ENCODE measurements around the gene DENND1C. TPM values are rescaled to one million over a fixed set of nuclear protein-coding genes. Genes with fewer than 3 reads are reported as not detected.

DENND1C gene
- total and polyA plus RNA-seq, 7 donors = 0.17 to 0.93 (median 0.27) TPM

DNA sequence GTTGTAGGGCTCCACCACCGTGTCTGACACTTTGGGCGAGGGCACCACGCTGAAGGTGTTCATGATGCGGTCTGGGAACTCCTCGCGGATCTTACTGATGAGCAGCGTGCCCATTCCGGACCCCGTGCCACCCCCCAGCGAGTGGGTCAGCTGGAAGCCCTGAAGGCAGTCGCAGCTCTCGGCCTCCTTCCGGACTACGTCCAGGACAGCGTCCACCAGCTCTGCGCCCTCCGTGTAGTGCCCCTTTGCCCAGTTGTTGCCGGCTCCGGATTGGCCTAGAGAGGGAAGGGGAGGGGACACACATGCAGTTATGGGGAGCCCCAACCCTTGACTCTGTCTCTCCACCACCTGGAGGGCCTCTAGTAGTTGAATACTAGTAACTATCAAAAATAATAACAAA is 14.4 kb upstream of the DENND1C start:
- no peak overlapping the region for H3K4me3 ChIP-seq
- no peaks in the 10 kb centered on the region for H3K4me1 ChIP-seq
- no peak overlapping the region for H3K27ac ChIP-seq
- 92 to 95% (median 92%) methylated on average over 18 to 19 of the region's 19 CpGs for WGBS, 3 donors
- intact Hi-C loops (cut with DNase I) = no loop called here
- no peak for ATAC-seq
- TF ChIP-seq, protein P1, sequence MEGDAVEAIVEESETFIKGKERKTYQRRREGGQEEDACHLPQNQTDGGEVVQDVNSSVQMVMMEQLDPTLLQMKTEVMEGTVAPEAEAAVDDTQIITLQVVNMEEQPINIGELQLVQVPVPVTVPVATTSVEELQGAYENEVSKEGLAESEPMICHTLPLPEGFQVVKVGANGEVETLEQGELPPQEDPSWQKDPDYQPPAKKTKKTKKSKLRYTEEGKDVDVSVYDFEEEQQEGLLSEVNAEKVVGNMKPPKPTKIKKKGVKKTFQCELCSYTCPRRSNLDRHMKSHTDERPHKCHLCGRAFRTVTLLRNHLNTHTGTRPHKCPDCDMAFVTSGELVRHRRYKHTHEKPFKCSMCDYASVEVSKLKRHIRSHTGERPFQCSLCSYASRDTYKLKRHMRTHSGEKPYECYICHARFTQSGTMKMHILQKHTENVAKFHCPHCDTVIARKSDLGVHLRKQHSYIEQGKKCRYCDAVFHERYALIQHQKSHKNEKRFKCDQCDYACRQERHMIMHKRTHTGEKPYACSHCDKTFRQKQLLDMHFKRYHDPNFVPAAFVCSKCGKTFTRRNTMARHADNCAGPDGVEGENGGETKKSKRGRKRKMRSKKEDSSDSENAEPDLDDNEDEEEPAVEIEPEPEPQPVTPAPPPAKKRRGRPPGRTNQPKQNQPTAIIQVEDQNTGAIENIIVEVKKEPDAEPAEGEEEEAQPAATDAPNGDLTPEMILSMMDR (IDR thresholded peaks at IDR 0.05) = no peak
- no peaks in the 10 kb centered on the region for H3K9me3 ChIP-seq
- peaks cover 0 to 15% (median 11%) of the 10 kb centered on the region in 3 donors for H3K27me3 ChIP-seq (ENCODE audit: insufficient read depth in 3 of 3, low read length in 2 of 3)
- DNase-seq = no peak
- no peaks in the 10 kb centered on the region for H3K36me3 ChIP-seq (ENCODE audit: insufficient read depth in 1 of 2, low read depth in 1 of 2)

DNA sequence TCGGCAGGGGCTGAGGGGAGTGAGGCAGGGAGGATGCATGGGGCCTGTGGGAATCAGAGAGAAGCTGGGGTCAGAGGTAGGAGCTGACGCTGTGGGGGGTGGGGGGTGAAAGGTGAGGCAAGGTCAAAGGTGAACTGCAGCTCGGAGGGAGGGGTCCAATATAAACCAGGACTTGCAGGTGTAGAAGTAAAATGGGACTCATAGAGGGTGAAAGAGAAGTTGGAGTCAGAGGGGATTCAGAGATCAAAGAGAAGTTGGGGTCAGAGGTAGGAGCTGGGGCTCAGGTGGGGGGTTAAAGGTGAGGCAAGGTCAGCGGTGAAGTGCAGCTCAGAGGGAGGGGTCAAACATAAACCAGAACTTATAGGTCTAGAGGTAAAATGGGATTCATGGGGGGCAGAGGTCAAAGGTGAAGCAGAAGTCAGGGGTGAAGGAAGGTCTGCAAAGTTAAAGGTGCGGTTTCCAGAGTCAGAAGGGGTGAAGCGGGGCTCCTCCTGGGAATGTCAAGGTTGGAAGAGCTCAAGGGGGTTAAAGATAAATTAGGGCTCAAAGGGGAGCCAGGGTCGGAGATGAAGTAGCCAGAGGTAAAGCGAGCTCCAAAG is 12.9 kb upstream of the DENND1C start:
- DNase-seq (no peak), ATAC-seq (no peak)
- no peaks in the 10 kb centered on the region for H3K9me3 ChIP-seq
- 72 to 78% (median 76%) methylated on average over 8 of the region's 8 CpGs for WGBS, 3 donors
- no peak overlapping the region for H3K27ac ChIP-seq
- intact Hi-C loops (cut with DNase I) = no loop called here
- TF ChIP-seq, protein P1 (IDR thresholded peaks at IDR 0.05) = no peak
- H3K4me1 ChIP-seq = no peaks in the 10 kb centered on the region
- H3K27me3 ChIP-seq (ENCODE audit: insufficient read depth in 3 of 3, low read length in 2 of 3) = peaks cover 0 to 11% (median 0%) of the 10 kb centered on the region in 3 donors
- H3K36me3 ChIP-seq (ENCODE audit: insufficient read depth in 1 of 2, low read depth in 1 of 2) = no peaks in the 10 kb centered on the region
- no peak overlapping the region for H3K4me3 ChIP-seq

DNA sequence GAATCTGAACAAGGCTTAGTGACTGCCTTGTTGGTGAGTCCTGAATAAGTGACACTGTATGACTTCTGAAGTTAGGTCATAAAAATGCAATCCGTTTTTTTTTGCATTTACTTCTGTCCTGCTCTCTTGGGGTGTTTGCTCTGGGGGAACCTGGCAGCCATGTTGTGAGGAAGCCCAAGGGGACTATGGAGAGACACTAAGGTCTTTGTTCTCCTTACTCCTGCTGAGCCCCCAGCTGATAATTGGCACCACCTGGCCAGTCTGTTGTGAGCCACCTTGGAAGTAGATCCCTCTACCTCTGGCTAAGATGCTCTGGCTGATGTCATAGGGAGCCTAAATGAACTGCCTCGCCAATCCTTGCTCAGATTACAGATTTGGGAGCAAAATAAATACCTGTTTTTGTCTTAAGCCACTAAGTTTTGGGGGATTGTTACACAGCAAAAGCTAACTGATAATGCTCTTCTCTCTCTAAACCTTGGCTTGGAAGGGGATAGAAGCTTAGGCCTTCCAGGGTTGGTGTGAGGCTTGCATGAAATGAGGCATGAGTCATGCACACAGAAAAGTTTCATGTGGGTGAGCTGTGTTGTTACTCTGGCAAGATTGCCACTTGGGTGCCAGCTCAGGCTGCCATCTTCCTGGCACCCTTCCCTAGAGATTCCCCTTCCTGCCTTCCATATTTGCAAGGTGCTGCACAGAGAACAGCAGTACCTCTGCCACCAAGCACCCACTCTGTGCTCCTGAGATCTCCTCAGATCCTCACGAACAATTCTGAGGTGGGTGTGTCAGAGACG is 10.4 kb upstream of the DENND1C start:
- intact Hi-C loops (cut with DNase I) = no loop called here
- WGBS, 3 donors = 71 to 80% (median 71%) methylated on average over 4 of the region's 4 CpGs
- peaks cover 0 to 5% (median 0%) of the 10 kb centered on the region in 3 donors for H3K27me3 ChIP-seq (ENCODE audit: insufficient read depth in 3 of 3, low read length in 2 of 3)
- ATAC-seq (no peak), DNase-seq (no peak)
- no peaks in the 10 kb centered on the region for H3K36me3 ChIP-seq (ENCODE audit: insufficient read depth in 1 of 2, low read depth in 1 of 2)
- H3K4me3 ChIP-seq = no peak overlapping the region
- TF ChIP-seq, protein P1 (IDR thresholded peaks at IDR 0.05) = no peak
- H3K9me3 ChIP-seq = no peaks in the 10 kb centered on the region
- H3K4me1 ChIP-seq = no peaks in the 10 kb centered on the region
- no peak overlapping the region for H3K27ac ChIP-seq

DNA sequence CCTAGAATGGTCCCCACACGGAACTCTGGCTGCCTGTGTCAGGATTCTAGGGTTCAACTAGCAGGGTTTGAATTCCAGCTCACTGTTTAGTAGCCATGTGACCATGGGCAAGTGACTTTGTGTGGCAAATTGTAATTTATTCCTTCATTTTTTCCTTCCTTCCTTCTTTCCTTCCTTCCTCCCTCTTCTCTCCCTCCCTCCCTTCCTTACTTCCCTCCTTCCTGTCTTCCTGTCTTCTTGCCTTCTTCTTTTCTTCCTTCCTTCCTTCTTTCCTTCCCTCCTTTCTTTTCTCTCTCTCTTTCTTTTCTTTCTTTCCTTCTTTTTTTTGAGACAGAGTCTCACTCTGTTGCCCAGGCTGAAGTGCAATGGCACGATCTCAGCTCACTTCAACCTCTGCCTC is 8.5 kb upstream of the DENND1C start:
- peaks cover 0 to 5% (median 0%) of the 10 kb centered on the region in 3 donors for H3K27me3 ChIP-seq (ENCODE audit: insufficient read depth in 3 of 3, low read length in 2 of 3)
- intact Hi-C loops (cut with DNase I) = no loop called here
- H3K4me1 ChIP-seq = no peaks in the 10 kb centered on the region
- DNase-seq (no peak), ATAC-seq (no peak)
- no peak overlapping the region for H3K4me3 ChIP-seq
- TF ChIP-seq, protein P1 (IDR thresholded peaks at IDR 0.05) = no peak
- H3K9me3 ChIP-seq = no peaks in the 10 kb centered on the region
- 62 to 70% (median 66%) methylated on average over 2 of the region's 2 CpGs for WGBS, 3 donors
- H3K36me3 ChIP-seq (ENCODE audit: insufficient read depth in 1 of 2, low read depth in 1 of 2) = no peaks in the 10 kb centered on the region
- H3K27ac ChIP-seq = no peak overlapping the region
